ENCODE data around the gene SIGLEC15.

The SIGLEC15 gene

DNA sequence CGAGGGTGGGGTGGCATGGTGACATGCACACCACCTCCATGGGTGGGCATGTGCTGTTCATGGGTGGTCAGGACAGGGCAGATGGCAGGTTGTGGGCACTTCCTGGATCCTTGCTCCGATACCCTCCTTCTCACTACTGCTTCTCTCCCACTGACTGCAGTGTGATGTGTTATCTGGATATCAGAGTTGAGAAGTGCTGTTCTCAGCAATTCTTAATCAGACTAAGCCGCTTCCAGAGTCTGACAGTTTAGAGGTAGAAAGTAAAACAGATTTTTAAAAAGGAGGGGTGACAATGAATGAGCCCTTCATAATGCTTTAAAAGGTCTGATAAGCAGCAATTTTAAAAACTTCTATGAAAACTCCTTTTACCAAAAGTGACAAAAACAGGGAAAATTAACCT lies 33.9 kb downstream of the SIGLEC15 start:
- Histone ChIP-seq H3K9ac (ENCODE audit: low read depth in 1 of 2, low read length in 2 of 2) (no peak overlapping the region), H3K4me3 (ENCODE audit: low read depth in 1 of 2, low read length in 2 of 2) (no peak overlapping the region), H3K4me1 (ENCODE audit: control insufficient read depth in 1 of 2, insufficient read depth in 2 of 2, low read length in 2 of 2) (no peaks in the 10 kb centered on the region), H3K36me3 (ENCODE audit: control insufficient read depth in 1 of 2, insufficient read depth in 2 of 2, low read length in 2 of 2) (peaks cover 51 to 78% of the 10 kb centered on the region in 2 donors), H3K9me3 (ENCODE audit: control insufficient read depth in 1 of 2, low read length in 2 of 2) (no peaks in the 10 kb centered on the region), H3K27ac (ENCODE audit: low read depth, low read length) (no peak overlapping the region), H3K27me3 (ENCODE audit: control insufficient read depth in 1 of 2, insufficient read depth in 2 of 2, low read length in 2 of 2) (no peaks in the 10 kb centered on the region)

DNA sequence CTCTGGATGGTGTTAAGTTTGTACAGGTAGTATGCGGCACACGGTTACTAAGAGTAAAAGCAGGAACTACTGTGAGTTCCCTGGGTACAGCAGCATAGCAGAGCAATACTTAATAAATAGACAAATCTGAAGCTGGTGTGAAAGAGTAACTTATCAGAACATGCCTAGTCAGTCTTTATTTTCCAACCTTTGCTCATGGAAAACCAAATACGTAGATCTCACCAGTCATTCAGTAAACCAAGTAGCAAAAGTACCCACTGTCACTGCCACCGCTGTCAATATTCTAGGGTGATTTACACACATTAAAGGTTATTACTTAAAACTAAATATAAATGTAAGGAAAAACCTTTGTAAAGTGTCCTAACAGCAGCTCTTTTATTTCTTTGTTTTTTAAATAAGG lies 35.0 kb downstream of the SIGLEC15 start:
- Histone ChIP-seq H3K4me3 (ENCODE audit: low read depth in 1 of 2, low read length in 2 of 2) (no peak overlapping the region), H3K4me1 (ENCODE audit: control insufficient read depth in 1 of 2, insufficient read depth in 2 of 2, low read length in 2 of 2) (no peaks in the 10 kb centered on the region), H3K9me3 (ENCODE audit: control insufficient read depth in 1 of 2, low read length in 2 of 2) (no peaks in the 10 kb centered on the region), H3K27me3 (ENCODE audit: control insufficient read depth in 1 of 2, insufficient read depth in 2 of 2, low read length in 2 of 2) (no peaks in the 10 kb centered on the region), H3K36me3 (ENCODE audit: control insufficient read depth in 1 of 2, insufficient read depth in 2 of 2, low read length in 2 of 2) (peaks cover 61 to 80% of the 10 kb centered on the region in 2 donors), H3K27ac (ENCODE audit: low read depth, low read length) (no peak overlapping the region), H3K9ac (ENCODE audit: low read depth in 1 of 2, low read length in 2 of 2) (no peak overlapping the region)

DNA sequence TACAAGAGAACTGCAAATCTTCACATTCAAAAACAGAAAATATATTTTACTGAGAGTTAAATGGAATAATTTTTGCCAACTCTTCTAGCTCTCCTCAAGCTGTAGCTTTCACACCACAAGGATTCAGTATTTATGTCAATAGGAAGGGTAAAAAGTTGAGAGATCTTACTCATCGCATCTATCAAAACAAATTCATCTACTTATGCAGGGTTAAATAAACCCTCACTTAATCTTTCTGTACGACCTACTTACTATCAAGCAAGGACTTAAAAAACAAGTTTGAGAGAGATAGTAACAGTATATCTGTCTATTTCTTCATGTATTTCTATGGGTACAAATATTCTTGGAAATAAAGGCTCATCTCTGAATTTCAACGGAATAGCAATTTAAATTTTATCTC lies 35.5 kb downstream of the SIGLEC15 start:
- Histone ChIP-seq H3K27ac (ENCODE audit: low read depth, low read length) (no peak overlapping the region), H3K4me3 (ENCODE audit: low read depth in 1 of 2, low read length in 2 of 2) (no peak overlapping the region), H3K4me1 (ENCODE audit: control insufficient read depth in 1 of 2, insufficient read depth in 2 of 2, low read length in 2 of 2) (no peaks in the 10 kb centered on the region), H3K36me3 (ENCODE audit: control insufficient read depth in 1 of 2, insufficient read depth in 2 of 2, low read length in 2 of 2) (peaks cover 61 to 80% of the 10 kb centered on the region in 2 donors), H3K9me3 (ENCODE audit: control insufficient read depth in 1 of 2, low read length in 2 of 2) (no peaks in the 10 kb centered on the region), H3K9ac (ENCODE audit: low read depth in 1 of 2, low read length in 2 of 2) (no peak overlapping the region), H3K27me3 (ENCODE audit: control insufficient read depth in 1 of 2, insufficient read depth in 2 of 2, low read length in 2 of 2) (no peaks in the 10 kb centered on the region)

DNA sequence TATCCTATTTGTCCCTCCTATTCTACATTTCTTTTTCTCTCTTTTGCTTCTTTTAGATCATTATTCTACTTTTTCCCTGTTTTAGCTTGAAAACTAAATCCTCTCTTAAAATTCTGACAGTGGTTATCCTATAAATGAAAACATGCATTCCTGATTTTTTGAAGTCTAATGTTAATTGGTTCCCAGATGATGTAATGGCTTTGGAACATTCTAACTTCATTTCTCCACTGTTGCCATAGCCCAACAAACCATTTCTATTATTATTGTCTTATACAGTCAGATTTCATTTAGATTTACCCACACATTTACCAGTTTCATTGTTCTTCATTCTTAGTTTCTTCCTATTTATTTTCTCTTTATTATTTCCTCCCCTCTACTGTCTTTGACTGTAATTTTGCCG lies 36.5 kb downstream of the SIGLEC15 start:
- Histone ChIP-seq H3K9me3 (ENCODE audit: control insufficient read depth in 1 of 2, low read length in 2 of 2) (no peaks in the 10 kb centered on the region), H3K4me1 (ENCODE audit: control insufficient read depth in 1 of 2, insufficient read depth in 2 of 2, low read length in 2 of 2) (no peaks in the 10 kb centered on the region), H3K27me3 (ENCODE audit: control insufficient read depth in 1 of 2, insufficient read depth in 2 of 2, low read length in 2 of 2) (no peaks in the 10 kb centered on the region), H3K9ac (ENCODE audit: low read depth in 1 of 2, low read length in 2 of 2) (no peak overlapping the region), H3K36me3 (ENCODE audit: control insufficient read depth in 1 of 2, insufficient read depth in 2 of 2, low read length in 2 of 2) (peaks cover 63 to 80% of the 10 kb centered on the region in 2 donors), H3K27ac (ENCODE audit: low read depth, low read length) (no peak overlapping the region), H3K4me3 (ENCODE audit: low read depth in 1 of 2, low read length in 2 of 2) (no peak overlapping the region)

DNA sequence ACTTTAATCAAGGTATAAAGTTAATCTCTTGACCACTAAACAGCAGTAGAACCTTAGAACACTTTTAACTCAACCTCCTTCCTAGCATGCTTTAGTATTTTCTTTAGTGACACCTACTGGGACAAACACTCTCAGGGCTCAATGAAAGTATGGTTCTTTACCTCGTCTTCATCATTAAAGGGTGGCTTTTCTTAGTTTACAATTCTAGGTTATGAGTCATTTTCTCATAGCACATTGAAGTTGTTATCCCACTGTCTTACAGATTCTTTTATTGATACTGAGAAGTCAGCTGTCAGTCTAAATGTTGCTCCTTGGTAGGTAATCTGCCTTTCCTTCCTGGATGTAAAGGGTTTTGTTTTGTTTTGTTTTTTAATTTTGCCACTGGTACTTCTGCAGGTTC lies 38.0 kb downstream of the SIGLEC15 start:
- Histone ChIP-seq H3K4me1 (ENCODE audit: control insufficient read depth in 1 of 2, insufficient read depth in 2 of 2, low read length in 2 of 2) (no peaks in the 10 kb centered on the region), H3K27ac (ENCODE audit: low read depth, low read length) (no peak overlapping the region), H3K36me3 (ENCODE audit: control insufficient read depth in 1 of 2, insufficient read depth in 2 of 2, low read length in 2 of 2) (peaks cover 54 to 75% of the 10 kb centered on the region in 2 donors), H3K4me3 (ENCODE audit: low read depth in 1 of 2, low read length in 2 of 2) (no peak overlapping the region), H3K9me3 (ENCODE audit: control insufficient read depth in 1 of 2, low read length in 2 of 2) (no peaks in the 10 kb centered on the region), H3K27me3 (ENCODE audit: control insufficient read depth in 1 of 2, insufficient read depth in 2 of 2, low read length in 2 of 2) (no peaks in the 10 kb centered on the region), H3K9ac (ENCODE audit: low read depth in 1 of 2, low read length in 2 of 2) (no peak overlapping the region)

- Histone ChIP-seq H3K27ac (ENCODE audit: low read depth, low read length) (no peak overlapping the region), H3K4me1 (ENCODE audit: control insufficient read depth in 1 of 2, insufficient read depth in 2 of 2, low read length in 2 of 2) (no peaks in the 10 kb centered on the region), H3K36me3 (ENCODE audit: control insufficient read depth in 1 of 2, insufficient read depth in 2 of 2, low read length in 2 of 2) (peaks cover 48 to 69% of the 10 kb centered on the region in 2 donors), H3K9me3 (ENCODE audit: control insufficient read depth in 1 of 2, low read length in 2 of 2) (no peaks in the 10 kb centered on the region), H3K9ac (ENCODE audit: low read depth in 1 of 2, low read length in 2 of 2) (no peak overlapping the region), H3K27me3 (ENCODE audit: control insufficient read depth in 1 of 2, insufficient read depth in 2 of 2, low read length in 2 of 2) (no peaks in the 10 kb centered on the region), H3K4me3 (ENCODE audit: low read depth in 1 of 2, low read length in 2 of 2) (no peak overlapping the region)
These were observed 38.6 kb downstream of the SIGLEC15 start for GRCh38 chr18:45864081-45864480.

DNA sequence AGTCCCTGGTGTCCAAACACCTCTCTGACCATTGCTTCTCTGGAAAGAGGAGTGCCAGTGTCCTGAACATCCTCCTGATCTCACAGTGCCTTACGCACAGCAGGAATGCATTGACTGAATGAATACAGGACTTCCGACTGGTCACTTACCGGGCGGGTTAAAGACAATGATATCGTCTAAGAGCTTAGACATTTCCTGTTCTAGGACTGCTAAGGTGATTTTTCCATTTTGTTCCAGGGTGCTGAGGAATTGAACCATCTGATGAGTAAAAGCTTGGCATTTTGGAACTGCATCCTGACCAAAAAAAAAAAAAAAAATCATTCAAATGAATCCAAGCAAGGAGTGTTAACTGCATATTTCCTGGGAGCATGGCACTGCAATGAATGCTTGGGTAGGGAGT lies 40.0 kb downstream of the SIGLEC15 start:
- Histone ChIP-seq H3K27me3 (ENCODE audit: control insufficient read depth in 1 of 2, insufficient read depth in 2 of 2, low read length in 2 of 2) (no peaks in the 10 kb centered on the region), H3K9ac (ENCODE audit: low read depth in 1 of 2, low read length in 2 of 2) (no peak overlapping the region), H3K4me1 (ENCODE audit: control insufficient read depth in 1 of 2, insufficient read depth in 2 of 2, low read length in 2 of 2) (no peaks in the 10 kb centered on the region), H3K27ac (ENCODE audit: low read depth, low read length) (no peak overlapping the region), H3K4me3 (ENCODE audit: low read depth in 1 of 2, low read length in 2 of 2) (no peak overlapping the region), H3K9me3 (ENCODE audit: control insufficient read depth in 1 of 2, low read length in 2 of 2) (no peaks in the 10 kb centered on the region), H3K36me3 (ENCODE audit: control insufficient read depth in 1 of 2, insufficient read depth in 2 of 2, low read length in 2 of 2) (peaks cover 36 to 66% of the 10 kb centered on the region in 2 donors)

DNA sequence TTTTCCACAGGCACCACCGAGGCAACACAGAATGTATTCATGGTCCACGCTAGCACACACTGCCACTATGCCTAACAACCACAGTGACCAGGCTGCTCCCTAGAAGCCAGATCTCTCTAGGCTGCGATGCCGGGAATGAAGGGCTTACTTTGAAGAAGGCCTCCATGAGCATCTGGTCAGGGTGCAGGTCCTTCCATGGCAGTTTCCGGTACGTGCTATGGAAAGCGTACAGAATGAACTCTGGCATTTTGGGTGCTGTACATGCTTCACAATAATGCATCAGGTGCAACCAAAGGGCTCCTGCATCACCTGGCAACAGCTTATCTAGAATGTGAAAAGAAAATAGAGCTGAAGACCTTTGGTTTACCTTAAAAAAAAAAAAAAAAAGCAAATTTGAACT lies 44.9 kb downstream of the SIGLEC15 start:
- Histone ChIP-seq H3K36me3 (ENCODE audit: control insufficient read depth in 1 of 2, insufficient read depth in 2 of 2, low read length in 2 of 2) (peaks cover 15 to 66% of the 10 kb centered on the region in 2 donors), H3K27me3 (ENCODE audit: control insufficient read depth in 1 of 2, insufficient read depth in 2 of 2, low read length in 2 of 2) (no peaks in the 10 kb centered on the region), H3K9ac (ENCODE audit: low read depth in 1 of 2, low read length in 2 of 2) (no peak overlapping the region), H3K27ac (ENCODE audit: low read depth, low read length) (no peak overlapping the region), H3K4me3 (ENCODE audit: low read depth in 1 of 2, low read length in 2 of 2) (no peak overlapping the region), H3K9me3 (ENCODE audit: control insufficient read depth in 1 of 2, low read length in 2 of 2) (no peaks in the 10 kb centered on the region), H3K4me1 (ENCODE audit: control insufficient read depth in 1 of 2, insufficient read depth in 2 of 2, low read length in 2 of 2) (no peaks in the 10 kb centered on the region)

- Histone ChIP-seq H3K36me3 (ENCODE audit: control insufficient read depth in 1 of 2, insufficient read depth in 2 of 2, low read length in 2 of 2) (peaks cover 11 to 63% of the 10 kb centered on the region in 2 donors), H3K27me3 (ENCODE audit: control insufficient read depth in 1 of 2, insufficient read depth in 2 of 2, low read length in 2 of 2) (no peaks in the 10 kb centered on the region), H3K9ac (ENCODE audit: low read depth in 1 of 2, low read length in 2 of 2) (no peak overlapping the region), H3K4me1 (ENCODE audit: control insufficient read depth in 1 of 2, insufficient read depth in 2 of 2, low read length in 2 of 2) (no peaks in the 10 kb centered on the region), H3K9me3 (ENCODE audit: control insufficient read depth in 1 of 2, low read length in 2 of 2) (no peaks in the 10 kb centered on the region), H3K27ac (ENCODE audit: low read depth, low read length) (no peak overlapping the region), H3K4me3 (ENCODE audit: low read depth in 1 of 2, low read length in 2 of 2) (no peak overlapping the region)
These were observed 46.1 kb downstream of the SIGLEC15 start for GRCh38 chr18:45871431-45872084.

DNA sequence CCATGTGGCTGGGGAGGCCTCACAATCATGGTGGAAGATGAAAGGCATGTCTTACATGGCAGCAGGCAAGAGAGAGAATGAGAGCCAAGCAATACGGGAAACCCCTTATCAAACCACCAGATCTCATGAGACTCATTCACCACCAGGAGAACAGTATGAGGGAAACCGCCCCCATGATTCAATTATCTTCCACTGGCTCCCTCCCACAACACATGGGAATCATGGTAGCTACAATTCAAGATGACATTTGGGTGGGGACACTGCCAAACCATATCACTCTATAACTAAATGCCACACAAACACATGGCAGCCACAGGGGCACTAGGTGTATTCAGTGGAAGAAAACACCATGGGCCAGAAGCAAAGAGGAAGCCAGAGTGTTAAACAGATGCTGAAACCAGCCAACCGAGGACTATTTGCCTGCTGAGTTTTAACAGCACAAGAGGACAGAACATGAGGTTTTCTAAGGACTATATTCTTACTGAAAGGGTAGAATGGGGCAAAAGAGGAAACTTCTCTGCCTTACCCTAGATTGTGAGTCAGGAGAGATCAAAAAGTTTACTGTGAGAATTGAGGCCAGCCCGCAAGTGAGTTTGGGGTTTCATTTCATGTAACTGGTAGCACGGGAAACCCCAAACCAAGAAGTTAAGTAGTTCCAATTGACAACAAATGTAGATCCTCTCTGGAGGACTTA lies 49.2 kb downstream of the SIGLEC15 start:
- Histone ChIP-seq H3K4me1 (ENCODE audit: control insufficient read depth in 1 of 2, insufficient read depth in 2 of 2, low read length in 2 of 2) (peaks cover 0 to 1% of the 10 kb centered on the region in 2 donors), H3K4me3 (ENCODE audit: low read depth in 1 of 2, low read length in 2 of 2) (no peak overlapping the region), H3K9ac (ENCODE audit: low read depth in 1 of 2, low read length in 2 of 2) (no peak overlapping the region), H3K9me3 (ENCODE audit: control insufficient read depth in 1 of 2, low read length in 2 of 2) (no peaks in the 10 kb centered on the region), H3K27me3 (ENCODE audit: control insufficient read depth in 1 of 2, insufficient read depth in 2 of 2, low read length in 2 of 2) (no peaks in the 10 kb centered on the region), H3K27ac (ENCODE audit: low read depth, low read length) (no peak overlapping the region), H3K36me3 (ENCODE audit: control insufficient read depth in 1 of 2, insufficient read depth in 2 of 2, low read length in 2 of 2) (peaks cover 17 to 58% of the 10 kb centered on the region in 2 donors)
